Transverse colon (tissue), 4 donors: Measurements from ENCODE around the gene TBCD. TPM values are rescaled to one million over a fixed set of nuclear protein-coding genes. Genes with fewer than 3 reads are reported as not detected.

Experiments used
- DNase-seq: peaks from one replicate; pipeline ENCODE4 v3.0.0-alpha.2; 2019
- H3K27ac ChIP-seq, 4 donors: fragments of 200-600 bp; sonication (generic); 2 replicates each; pipeline ENCODE4 v1.5.1; 2016 to 2018; ENCODE audit warnings: inconsistent platforms in 4 of 4
- H3K27me3 ChIP-seq: fragments of 200-600 bp; sonication (generic); 2 replicates; pipeline ENCODE4 v1.5.1; 2017; ENCODE audit warnings: inconsistent platforms
- H3K36me3 ChIP-seq, 4 donors: fragments of 200-600 bp; sonication (generic); 2 replicates each; pipeline ENCODE4 v1.5.1; 2017 to 2019; ENCODE audit warnings: inconsistent platforms in 4 of 4
- H3K4me1 ChIP-seq, 4 donors: fragments of 200-600 bp; sonication (generic); 2 replicates each; pipeline ENCODE4 v1.5.1; 2017 to 2020; ENCODE audit warnings: inconsistent platforms in 4 of 4
- H3K4me3 ChIP-seq, 4 donors: fragments of 200-600 bp; sonication (generic); 1 replicate in 1 of 4; 2 replicates in 3 of 4; pipeline versions ENCODE4 v1.5.1 to v1.6.1; 2017 to 2019; ENCODE audit warnings: inconsistent platforms in 4 of 4
- H3K9me3 ChIP-seq, 2 donors: fragments of 200-600 bp; sonication (generic); 2 replicates each; pipeline ENCODE4 v1.5.1; 2017 to 2019; ENCODE audit warnings: inconsistent platforms in 2 of 2
- EP300 ChIP-seq: sonication (generic); formaldehyde crosslinking; IDR thresholded peaks from one replicate; pipeline ENCODE4 v1.6.1; 2017; ENCODE audit warnings: antibody characterized with exemption, low read depth
- POLR2A ChIP-seq: fragments of 450-650 bp; IDR thresholded peaks from one replicate; pipeline ENCODE4 v1.6.1; 2016; ENCODE audit warnings: antibody characterized with exemption, mild to moderate bottlenecking, moderate library complexity
- POLR2AphosphoS5 ChIP-seq, 3 donors: sonication (generic); formaldehyde crosslinking; IDR thresholded peaks; one replicate each; pipeline ENCODE4 v1.6.1; 2016; ENCODE audit warnings: antibody characterized with exemption in 3 of 3
- WGBS, 2 donors: methylation state at CpG; one replicate each; pipeline ENCODE4 v1.1.5; 2018; ENCODE audit warnings: low coverage in 1 of 2; 5-methylcytosine and 5-hydroxymethylcytosine counted together
- in situ Hi-C, 4 donors: fragments of 200-750 bp; cut with MboI; loops; one replicate each; pipeline versions ENCODE4 v1.15.0 to v1.15.1; 2017; ENCODE audit warnings: low sequenced_read_pairs in 3 of 4, low pct_ligation_motif_present in 1 of 4, low pct_unique_long_range_greater_than_20kb in 1 of 4
- intact Hi-C: fragments of 100-400 bp; cut with DNase I; formaldehyde crosslinking; loops from one replicate; pipeline ENCODE4 v1.15.1; 2023; ENCODE audit warnings: low total_unique reads
- total RNA-seq, 4 donors: library from RNA; depleted of rRNA; stranded (reverse); fragments of >200 nt; gene quantifications; one replicate each; pipeline ENCODE4 v1.1.0, GENCODE V29; 2016
- TF ChIP-seq, protein P1 (sequence below), 5 experiments: fragments of 200-600 bp in 3 of 5; fragments of 450-650 bp in 2 of 5; sonication (generic) in 3 of 5; IDR thresholded peaks; 1 replicate in 2 of 5; 2 replicates in 3 of 5; pipeline ENCODE4 v1.5.1; 2016 to 2017; ENCODE audit warnings: antibody characterized with exemption in 5 of 5, inconsistent platforms in 3 of 5, mild to moderate bottlenecking in 2 of 5, moderate library complexity in 1 of 5

The TBCD gene
- total RNA-seq, 4 donors from 2014 or later = 38.6 to 104 (median 39.8) TPM

DNA sequence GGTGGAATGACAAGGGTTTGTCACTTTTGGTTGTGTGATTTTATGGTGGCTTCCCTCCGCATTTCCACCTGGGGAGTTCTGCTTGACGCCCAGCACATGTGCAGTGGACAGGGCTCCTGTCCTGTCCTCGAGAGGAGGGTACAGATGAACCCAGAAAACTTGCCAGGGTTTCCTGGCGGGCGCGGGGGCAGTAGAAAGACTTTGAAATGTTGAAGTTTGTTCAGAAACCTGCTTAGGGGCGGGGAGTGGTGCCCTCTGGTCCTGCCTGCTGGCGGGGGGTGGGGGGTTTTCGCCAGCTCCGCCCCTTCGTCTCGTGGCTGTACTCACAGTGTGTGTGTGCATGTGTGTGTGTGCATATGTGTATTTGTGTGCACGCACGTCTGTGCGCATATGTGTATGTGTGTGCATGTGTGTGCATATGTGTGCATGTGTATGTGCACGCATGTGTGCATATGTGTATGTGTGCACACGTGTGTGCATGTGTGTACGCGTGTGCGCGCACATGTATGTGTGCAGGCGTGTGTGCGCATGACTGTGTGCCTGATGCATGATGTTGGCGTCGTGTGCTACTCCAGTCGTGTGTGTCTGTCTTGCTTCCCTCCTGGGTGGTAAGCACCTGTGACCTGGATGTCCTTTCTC is 28.6 kb upstream of the TBCD start:
- in situ Hi-C loops = no loop called here
- TF ChIP-seq POLR2AphosphoS5 (IDR thresholded peaks at IDR 0.05) = no peak
- TF ChIP-seq, protein P1, sequence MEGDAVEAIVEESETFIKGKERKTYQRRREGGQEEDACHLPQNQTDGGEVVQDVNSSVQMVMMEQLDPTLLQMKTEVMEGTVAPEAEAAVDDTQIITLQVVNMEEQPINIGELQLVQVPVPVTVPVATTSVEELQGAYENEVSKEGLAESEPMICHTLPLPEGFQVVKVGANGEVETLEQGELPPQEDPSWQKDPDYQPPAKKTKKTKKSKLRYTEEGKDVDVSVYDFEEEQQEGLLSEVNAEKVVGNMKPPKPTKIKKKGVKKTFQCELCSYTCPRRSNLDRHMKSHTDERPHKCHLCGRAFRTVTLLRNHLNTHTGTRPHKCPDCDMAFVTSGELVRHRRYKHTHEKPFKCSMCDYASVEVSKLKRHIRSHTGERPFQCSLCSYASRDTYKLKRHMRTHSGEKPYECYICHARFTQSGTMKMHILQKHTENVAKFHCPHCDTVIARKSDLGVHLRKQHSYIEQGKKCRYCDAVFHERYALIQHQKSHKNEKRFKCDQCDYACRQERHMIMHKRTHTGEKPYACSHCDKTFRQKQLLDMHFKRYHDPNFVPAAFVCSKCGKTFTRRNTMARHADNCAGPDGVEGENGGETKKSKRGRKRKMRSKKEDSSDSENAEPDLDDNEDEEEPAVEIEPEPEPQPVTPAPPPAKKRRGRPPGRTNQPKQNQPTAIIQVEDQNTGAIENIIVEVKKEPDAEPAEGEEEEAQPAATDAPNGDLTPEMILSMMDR (IDR thresholded peaks at IDR 0.05) = no peak
- H3K27me3 ChIP-seq = no peaks in the 10 kb centered on the region
- H3K9me3 ChIP-seq = no peaks in the 10 kb centered on the region
- DNase-seq = no peak
- intact Hi-C loops = no loop called here
- no peak overlapping the region for H3K4me3 ChIP-seq
- 91% methylated on average over 26 of the region's 26 CpGs; no CpG with 5 or more reads in 1 of the 2 donors for WGBS, 2 donors
- peaks cover 0 to 2% (median under 1%) of the 10 kb centered on the region in 4 donors for H3K4me1 ChIP-seq
- H3K36me3 ChIP-seq = peaks cover 0 to 24% (median 8%) of the 10 kb centered on the region in 4 donors
- H3K27ac ChIP-seq = no peak overlapping the region

DNA sequence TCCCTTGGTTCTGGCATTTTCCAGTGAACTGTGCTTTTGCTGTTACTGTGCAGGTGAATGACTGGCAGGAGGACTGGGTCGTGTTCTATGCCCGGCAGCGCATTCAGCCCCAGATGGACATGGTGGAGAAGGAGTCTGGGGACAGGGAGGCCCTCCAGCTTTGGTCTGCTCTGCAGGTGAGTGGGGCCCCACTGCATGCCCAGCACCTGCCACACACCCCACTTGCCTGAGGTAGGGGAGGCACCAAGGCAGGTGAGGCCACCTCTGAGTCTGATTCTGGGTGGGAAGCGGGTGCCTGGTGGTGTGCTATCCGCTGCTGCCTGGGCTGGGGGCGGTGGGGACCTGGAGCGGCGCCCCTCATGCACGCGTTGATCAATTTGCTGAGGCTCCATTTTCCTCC is 25.4 kb upstream of the TBCD start:
- DNase-seq = no peak
- Histone ChIP-seq H3K27ac (no peak overlapping the region), H3K4me3 (no peak overlapping the region), H3K36me3 (peaks cover 0 to 18% (median 8%) of the 10 kb centered on the region in 4 donors), H3K27me3 (no peaks in the 10 kb centered on the region), H3K4me1 (no peaks in the 10 kb centered on the region), H3K9me3 (no peaks in the 10 kb centered on the region)
- in situ Hi-C loops (no loop called here), intact Hi-C loops (no loop called here)
- TF ChIP-seq, protein P1 (IDR thresholded peaks at IDR 0.05) = no peak
- TF ChIP-seq POLR2AphosphoS5 (IDR thresholded peaks at IDR 0.05) = no peak
- TF ChIP-seq POLR2A = no peak
- no peak for TF ChIP-seq EP300
- 96% methylated on average over 10 of the region's 10 CpGs; no CpG with 5 or more reads in 1 of the 2 donors for WGBS, 2 donors

DNA sequence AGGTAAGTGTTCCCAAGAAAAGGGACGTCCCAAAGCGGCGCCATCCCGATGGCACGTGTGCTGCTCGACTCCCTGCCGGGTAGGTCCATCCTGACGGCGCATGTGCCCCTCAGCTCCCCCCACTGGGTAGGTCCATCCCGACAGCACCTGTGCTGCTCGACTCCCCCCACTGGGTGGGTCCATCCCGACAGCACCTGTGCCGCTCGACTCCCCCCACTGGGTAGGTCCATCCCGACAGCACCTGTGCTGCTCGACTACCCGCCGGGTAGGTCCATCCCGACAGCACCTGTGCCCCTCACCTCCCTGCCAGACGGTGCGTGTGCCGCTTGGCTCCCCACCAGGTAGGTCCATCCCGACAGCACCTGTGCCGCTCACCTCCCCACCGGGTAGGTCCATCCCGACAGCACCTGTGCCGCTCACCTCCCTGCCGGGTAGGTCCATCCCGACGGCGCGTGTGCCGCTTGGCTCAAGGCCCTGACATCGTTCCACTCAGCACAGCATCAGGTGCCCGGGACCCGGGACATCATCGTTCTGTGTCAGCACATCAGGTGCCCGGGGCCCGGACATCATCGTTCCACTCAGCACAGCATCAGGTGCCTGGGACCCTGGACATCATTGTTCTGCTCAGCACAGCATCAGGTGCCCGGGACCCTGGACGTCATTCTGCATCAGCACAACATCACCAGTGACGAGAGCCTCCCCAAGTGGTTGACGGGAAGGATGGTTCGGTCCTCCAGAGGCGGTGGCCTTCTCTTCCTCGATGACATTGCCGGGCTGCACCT is 22.2 kb upstream of the TBCD start:
- Histone ChIP-seq H3K4me3 (no peak overlapping the region), H3K36me3 (peaks cover 0 to 11% (median 6%) of the 10 kb centered on the region in 4 donors), H3K4me1 (no peaks in the 10 kb centered on the region), H3K9me3 (no peaks in the 10 kb centered on the region), H3K27ac (no peak overlapping the region), H3K27me3 (no peaks in the 10 kb centered on the region)
- intact Hi-C loops = no loop called here
- no peak for TF ChIP-seq POLR2AphosphoS5 (IDR thresholded peaks at IDR 0.05)
- TF ChIP-seq, protein P1 (IDR thresholded peaks at IDR 0.05) = no peak
- TF ChIP-seq EP300 = no peak
- no peak for TF ChIP-seq POLR2A
- in situ Hi-C loops = no loop called here
- 91% methylated on average over 43 of the region's 48 CpGs; no CpG with 5 or more reads in 1 of the 2 donors for WGBS, 2 donors
- no peak for DNase-seq

DNA sequence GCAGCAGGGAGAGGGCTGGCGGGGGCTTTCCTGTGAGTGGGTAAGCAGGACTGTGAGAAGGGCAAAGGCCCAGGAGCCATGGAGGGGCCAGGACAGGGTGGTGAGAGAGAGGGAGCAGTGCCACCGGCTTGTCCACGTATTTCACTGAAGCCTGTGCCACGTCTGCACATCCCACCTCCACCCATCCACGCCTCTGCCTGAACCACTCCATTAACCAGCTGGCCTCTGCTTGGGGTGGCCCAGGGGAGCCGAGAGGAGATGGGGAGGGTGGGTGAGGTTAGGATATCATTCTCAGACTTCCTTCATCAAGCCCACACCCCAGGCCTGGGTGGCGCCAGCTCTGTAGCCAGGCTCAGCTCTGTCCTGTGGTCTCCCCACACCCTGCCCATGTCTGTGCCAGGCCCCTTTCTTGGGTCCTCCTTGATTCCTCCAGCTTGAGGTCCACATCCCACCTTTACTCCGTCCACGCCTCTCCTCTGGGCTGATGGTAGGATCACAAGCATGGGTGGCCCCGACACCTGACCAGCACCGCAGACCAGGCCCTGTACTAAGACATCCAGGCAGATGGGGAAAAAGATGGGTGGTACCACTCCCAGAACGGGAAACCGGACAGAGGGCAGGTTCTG is 19.6 kb upstream of the TBCD start:
- intact Hi-C loops = no loop called here
- 90% methylated on average over 13 of the region's 13 CpGs; no CpG with 5 or more reads in 1 of the 2 donors for WGBS, 2 donors
- DNase-seq = no peak
- no peak overlapping the region for H3K27ac ChIP-seq
- no peaks in the 10 kb centered on the region for H3K9me3 ChIP-seq
- in situ Hi-C loops = no loop called here
- peaks cover 0 to under 1% (median 0%) of the 10 kb centered on the region in 4 donors for H3K36me3 ChIP-seq
- no peak for TF ChIP-seq POLR2AphosphoS5 (IDR thresholded peaks at IDR 0.05)
- TF ChIP-seq, protein P1 (IDR thresholded peaks at IDR 0.05) = no peak
- no peak for TF ChIP-seq EP300
- no peak for TF ChIP-seq POLR2A
- H3K4me3 ChIP-seq = no peak overlapping the region
- H3K4me1 ChIP-seq = peaks cover 0 to 14% (median 12%) of the 10 kb centered on the region in 4 donors
- no peaks in the 10 kb centered on the region for H3K27me3 ChIP-seq
